PC-3 (cell line): ENCODE measurements around the gene ALG9. TPM values are rescaled to one million over a fixed set of nuclear protein-coding genes. Genes with fewer than 3 reads are reported as not detected.

Experiments used
- ATAC-seq: fragments of 200-7000 bp; cut with Tn5 transposase; 2 replicates; pipeline ENCODE4 v1.9.1; 2020; ENCODE audit warnings: mild to moderate bottlenecking, moderate library complexity
- Bru-seq: library from RNA; stranded (reverse); fragments of 400-500 nt; gene quantifications from one replicate; lab custom pipeline; 2021; lab: Mats Ljungman, UMichigan
- BruChase-seq, 2 experiments: library from RNA; stranded (reverse); fragments of 400-500 nt; gene quantifications; one replicate each; lab custom pipeline; 2021; lab: Mats Ljungman, UMichigan
- BruUV-seq: library from RNA; stranded (reverse); fragments of 400-500 nt; replicated peaks from 2 replicates; lab custom pipeline; 2021; lab: Mats Ljungman, UMichigan
- CTCF ChIA-PET: fragments of 300-600 bp; sonication (Branson Sonifier 250); formaldehyde crosslinking; loops from one replicate; lab custom pipeline; 2022; ENCODE audit warnings: antibody characterized with exemption; lab: Charles Lee
- POLR2A ChIA-PET: fragments of 300-600 bp; sonication (Branson Sonifier 250); formaldehyde crosslinking; loops from one replicate; lab custom pipeline; 2022; ENCODE audit warnings: antibody characterized with exemption; ENCODE audit not compliant: unreplicated experiment; lab: Charles Lee
- DNase-seq: peaks from one replicate; pipeline ENCODE4 v3.0.0-alpha.2; 2015
- H2AFZ ChIP-seq: fragments of 300-600 bp; sonication (generic); 2 replicates; pipeline ENCODE4 v1.6.0; 2016; ENCODE audit warnings: antibody characterized with exemption, low read length
- H3F3A ChIP-seq: fragments of 300-600 bp; sonication (generic); one replicate; pipeline ENCODE4 v1.6.0; 2017; ENCODE audit warnings: antibody characterized with exemption, low read length, control low read depth, mild to moderate bottlenecking; ENCODE audit not compliant: unreplicated experiment
- H3K27ac ChIP-seq: fragments of 300-600 bp; sonication (generic); 2 replicates; pipeline ENCODE4 v1.5.1; 2016; ENCODE audit warnings: mild to moderate bottlenecking, low read length
- H3K27me3 ChIP-seq: fragments of 300-600 bp; sonication (generic); 2 replicates; pipeline ENCODE4 v1.6.1; 2016; ENCODE audit warnings: low read length, mixed read lengths
- H3K36me3 ChIP-seq: fragments of 300-600 bp; sonication (generic); 2 replicates; pipeline ENCODE4 v1.6.1; 2016; ENCODE audit warnings: low read depth, mixed run types, low read length, mixed read lengths
- H3K4me1 ChIP-seq: fragments of 300-600 bp; sonication (generic); 2 replicates; pipeline ENCODE4 v1.5.1; 2016; ENCODE audit warnings: low read length; ENCODE audit not compliant: insufficient read depth
- H3K4me2 ChIP-seq: fragments of 300-600 bp; sonication (generic); 2 replicates; pipeline ENCODE4 v1.6.0; 2016; ENCODE audit warnings: low read length
- H3K4me3 ChIP-seq: fragments of 300-600 bp; sonication (generic); 2 replicates; pipeline ENCODE4 v1.5.1; 2016; ENCODE audit warnings: mild to moderate bottlenecking, low read length, mixed read lengths
- H3K79me2 ChIP-seq: fragments of 300-600 bp; sonication (generic); 2 replicates; pipeline ENCODE4 v1.6.1; 2017; ENCODE audit warnings: low read length, mixed read lengths
- H3K9ac ChIP-seq: fragments of 300-600 bp; sonication (generic); 2 replicates; pipeline ENCODE4 v1.6.0; 2016; ENCODE audit warnings: mild to moderate bottlenecking, low read length
- H3K9me2 ChIP-seq: fragments of 300-600 bp; sonication (generic); replicated peaks from 2 replicates; pipeline ENCODE4 v1.6.1; 2016; ENCODE audit warnings: mixed run types, low read length, mixed read lengths
- H3K9me3 ChIP-seq: fragments of 300-600 bp; sonication (generic); 2 replicates; pipeline ENCODE4 v1.6.1; 2016; ENCODE audit warnings: low read length, mixed read lengths
- H4K20me1 ChIP-seq: fragments of 300-600 bp; sonication (generic); 2 replicates; pipeline ENCODE4 v1.6.1; 2016; ENCODE audit warnings: low read length, mixed read lengths
- CTCF ChIP-seq: fragments of 300-600 bp; sonication (generic); conservative IDR thresholded peaks from 2 replicates; pipeline ENCODE4 v1.5.1; 2017; ENCODE audit warnings: antibody characterized with exemption, low read depth, mild to moderate bottlenecking, low read length
- EZH2 ChIP-seq: fragments of 300-600 bp; sonication (generic); IDR thresholded peaks from one replicate; pipeline ENCODE4 v1.6.1; 2017; ENCODE audit warnings: antibody characterized with exemption, mild to moderate bottlenecking, low read length; ENCODE audit not compliant: unreplicated experiment
- EZH2phosphoT487 ChIP-seq: fragments of 300-600 bp; sonication (generic); IDR thresholded peaks from 2 replicates; pipeline ENCODE4 v1.6.1; 2018; ENCODE audit warnings: mild to moderate bottlenecking, antibody characterized with exemption, low read length, borderline replicate concordance
- intact Hi-C: fragments of 100-400 bp; cut with micrococcal nuclease; formaldehyde crosslinking; loops from 2 replicates; pipeline ENCODE4 v1.9.0; 2023
- long read RNA-seq: library from polyadenylated mRNA; unstranded; transcript quantifications from one replicate; pipeline ENCODE4 v2.0.0, GENCODE V29; 2021; ENCODE audit not compliant: unreplicated experiment
- total RNA-seq: library from RNA; depleted of rRNA; stranded (reverse); fragments of >200 nt; gene quantifications from 2 replicates; pipeline ENCODE4 v1.2.3, GENCODE V29; 2014; rRNA removed

ALG9 gene
- total RNA-seq (29.4 and 34.3 TPM in 2 replicates), Bru-seq, nascent RNA (percentile 74 among the genes with signal in this experiment), BruChase-seq, experiment 1, labeled RNA remaining after a 6-hour chase (percentile 80 among the genes with signal in this experiment), BruChase-seq, experiment 2, labeled RNA remaining after a 2-hour chase (percentile 81 among the genes with signal in this experiment)
- long read RNA-seq, transcript ALG9-214 (15 exons, 2,028 nt) = major isoform, 8 of 44 reads
- long read RNA-seq, partial matches to known transcripts = 7 of 44 reads
- long read RNA-seq, other reads (novel, unspliced or antisense) = 23 of 44 reads

GRCh38 chr11:111870886-111871692, at the start of gene ALG9:
ALG9 (minus strand) TSS chr11:111871581; CDS start chr11:111871482, 99 bp downstream.
- intact Hi-C loops = no loop called here
- DNase-seq = peak; percentile 83
- POLR2A ChIA-PET = interaction anchor here (1.1 to 1.4 kb wide), 2 partner anchors 56 to 111 kb away, joined by 5 to 7 read pairs; no protein-coding TSS in a partner anchor

GRCh38 chr11:111920908-111921307, 49.5 kb upstream of the ALG9 start:
- Histone ChIP-seq H2AFZ (no peak overlapping the region), H3K9me3 (no peaks in the 10 kb centered on the region), H3K4me2 (no peak overlapping the region), H3K27ac (no peak overlapping the region), H3K9ac (no peak overlapping the region), H3K36me3 (no peaks in the 10 kb centered on the region), H3K4me1 (peaks cover 31% of the 10 kb centered on the region), H3K79me2 (no peaks in the 10 kb centered on the region), H3K27me3 (no peaks in the 10 kb centered on the region), H3K4me3 (no peak overlapping the region), H3F3A (no peaks in the 10 kb centered on the region), H3K9me2 (no peaks in the 10 kb centered on the region), H4K20me1 (no peaks in the 10 kb centered on the region)
- TF ChIP-seq EZH2 (no peak), EZH2phosphoT487 (no peak)
- ATAC-seq = no peak
- BruUV-seq = no TSS peak
- ChIA-PET CTCF (no interaction called here), POLR2A (no interaction called here)
- intact Hi-C loops = no loop called here
- no peak for DNase-seq

More at GRCh38 chr11:111870886-111871692, at the start of gene ALG9:
- peak within 1 kb of the TSS; percentile 51 for H3K27ac ChIP-seq
- H3K79me2 ChIP-seq = peaks cover 13% of the 10 kb centered on the region; the same call in 1 of the 2 replicates
- H3K36me3 ChIP-seq = peaks cover 15% of the 10 kb centered on the region; the same call in 1 of the 2 replicates
- peak; percentile 91 for ATAC-seq
- CTCF ChIA-PET = interaction anchor here (0.5 to 1.6 kb wide), 9 partner anchors 10 to 105 kb away, joined by 4 to 13 read pairs (median 6); no protein-coding TSS in a partner anchor
- no peaks in the 10 kb centered on the region for H3F3A ChIP-seq
- TF ChIP-seq EZH2 (no peak), EZH2phosphoT487 (no peak), CTCF (peak; percentile 61)
- H3K4me2 ChIP-seq = peak within 1 kb of the TSS; percentile 95
- H3K27me3 ChIP-seq = no peaks in the 10 kb centered on the region
- H4K20me1 ChIP-seq = no peaks in the 10 kb centered on the region
- peak within 1 kb of the TSS; percentile 91 for H3K4me3 ChIP-seq
- H3K4me1 ChIP-seq = peaks cover 17% of the 10 kb centered on the region
- peak within 1 kb of the TSS; percentile 91 for H3K9ac ChIP-seq
- no peaks in the 10 kb centered on the region for H3K9me2 ChIP-seq
- H3K9me3 ChIP-seq = no peaks in the 10 kb centered on the region
- H2AFZ ChIP-seq = peak within 1 kb of the TSS; percentile 99
- BruUV-seq = TSS peak; percentile 62
